IMR-90 (cell line): ENCODE results near the gene KLHL29.

Experiments used
- CTCF ChIP-seq: conservative IDR thresholded peaks from 2 replicates; pipeline ENCODE4 v1.5.1; 2012; ENCODE audit warnings: mild to moderate bottlenecking, low read depth, low read length, improper control_type of control experiment
- RFX5 ChIP-seq: IDR thresholded peaks from 2 replicates; pipeline ENCODE4 v1.8.0; 2012; ENCODE audit warnings: low read depth, mild to moderate bottlenecking, low read length, moderate library complexity
- SMC3 ChIP-seq: fragments of 150-350 bp; IDR thresholded peaks from 2 replicates; pipeline ENCODE4 v1.6.1; 2016; ENCODE audit warnings: low read depth, mild to moderate bottlenecking, antibody characterized with exemption, low read length, moderate library complexity

DNA sequence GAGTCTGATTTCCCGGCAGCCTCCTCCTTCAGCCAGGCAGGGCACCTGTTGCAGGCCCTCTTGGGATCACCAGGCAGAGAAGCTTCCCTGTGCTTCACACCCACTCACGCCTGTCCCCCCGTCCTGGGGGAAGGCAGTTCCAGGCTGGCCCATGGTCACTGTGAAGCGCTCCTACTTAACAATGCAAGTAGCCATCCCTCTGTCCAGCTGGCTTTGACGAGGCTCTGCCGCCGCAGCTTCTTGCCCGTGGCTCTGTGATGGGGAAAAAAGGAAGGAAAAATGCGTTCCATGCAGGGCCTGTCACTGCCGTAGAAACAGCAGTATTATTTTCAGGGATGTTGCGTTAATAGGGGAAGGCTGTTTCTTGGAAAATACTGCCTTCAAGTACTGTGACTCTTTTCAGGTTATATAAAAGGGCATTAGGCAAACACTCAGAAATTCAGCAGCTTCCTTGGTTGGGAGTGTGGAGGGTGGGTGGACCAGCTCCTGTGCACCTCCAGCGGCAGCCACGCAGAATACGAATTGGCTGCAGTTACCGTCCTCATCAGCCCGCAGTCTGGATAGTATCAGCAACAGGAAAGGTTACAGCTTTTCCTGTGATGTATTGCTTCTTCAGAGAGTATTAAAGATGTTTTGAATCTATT, 232.3 kb downstream of the KLHL29 start:
- TF ChIP-seq RFX5 (no peak), SMC3 (peak; percentile 25; the same call in 1 of the 2 replicates), CTCF (peak; percentile 58)
